A673 (cell line): Measurements from ENCODE around the gene MOSMO. TPM values are rescaled to one million over a fixed set of nuclear protein-coding genes. Genes with fewer than 3 reads are reported as not detected.

Source experiments
- BruUV-seq: library from RNA; stranded (reverse); fragments of 400-500 nt; replicated peaks from 2 replicates; lab custom pipeline; 2021; lab: Mats Ljungman, UMichigan
- CTCF ChIA-PET: fragments of 300-600 bp; sonication (Branson Sonifier 250); formaldehyde crosslinking; loops from one replicate; lab custom pipeline; 2022; ENCODE audit warnings: antibody characterized with exemption; lab: Charles Lee
- POLR2A ChIA-PET: fragments of 300-600 bp; sonication (Branson Sonifier 250); formaldehyde crosslinking; loops from one replicate; lab custom pipeline; 2022; ENCODE audit warnings: antibody characterized with exemption; ENCODE audit not compliant: low non-redundant PET; lab: Charles Lee
- DNase-seq: peaks from one replicate; pipeline ENCODE4 v3.0.0-alpha.2; 2015; ENCODE audit warnings: low spot score
- H3K27ac ChIP-seq: fragments of 200-600 bp; sonication (generic); 2 replicates; pipeline ENCODE4 v1.5.1; 2016; ENCODE audit warnings: mixed run types, low read depth, mild to moderate bottlenecking, mixed read lengths, antibody characterized with exemption, low read length; ENCODE audit not compliant: poor library complexity, severe bottlenecking
- H3K27me3 ChIP-seq: fragments of 200-600 bp; sonication (generic); replicated peaks from 2 replicates; pipeline ENCODE4 v1.6.1; 2017; ENCODE audit warnings: mixed run types, low read depth, mild to moderate bottlenecking, mixed read lengths, antibody characterized with exemption, low read length; ENCODE audit not compliant: insufficient read depth, poor library complexity
- H3K36me3 ChIP-seq: fragments of 200-600 bp; sonication (generic); 2 replicates; pipeline ENCODE4 v1.6.1; 2016; ENCODE audit warnings: mixed run types, mild to moderate bottlenecking, mixed read lengths, antibody characterized with exemption, low read length; ENCODE audit not compliant: insufficient read depth, poor library complexity, severe bottlenecking
- H3K4me1 ChIP-seq: fragments of 200-600 bp; sonication (generic); 2 replicates; pipeline ENCODE4 v1.6.1; 2017; ENCODE audit warnings: mixed run types, mild to moderate bottlenecking, mixed read lengths, antibody characterized with exemption, low read length; ENCODE audit not compliant: insufficient read depth, poor library complexity, severe bottlenecking
- H3K4me3 ChIP-seq: fragments of 200-600 bp; sonication (generic); 2 replicates; pipeline ENCODE4 v1.5.1; 2016; ENCODE audit warnings: low read depth, mixed run types, mild to moderate bottlenecking, mixed read lengths, low read length; ENCODE audit not compliant: poor library complexity, severe bottlenecking
- H3K9me3 ChIP-seq: fragments of 200-600 bp; sonication (generic); 2 replicates; pipeline ENCODE4 v1.6.1; 2016; ENCODE audit warnings: mixed run types, low read depth, mild to moderate bottlenecking, mixed read lengths, antibody characterized with exemption, low read length; ENCODE audit not compliant: poor library complexity, severe bottlenecking
- CTCF ChIP-seq: fragments of 300-800, 200-600 bp; sonication (generic); conservative IDR thresholded peaks from 2 replicates; pipeline ENCODE4 v1.5.1; 2017; ENCODE audit warnings: low read depth, mild to moderate bottlenecking, antibody characterized with exemption, low read length, moderate library complexity, mixed read lengths
- EZH2 ChIP-seq: fragments of 200-600 bp; sonication (generic); IDR thresholded peaks from 2 replicates; pipeline ENCODE4 v1.6.1; 2017; ENCODE audit warnings: borderline replicate concordance, low read depth, mild to moderate bottlenecking, mixed read lengths, antibody characterized with exemption, low read length; ENCODE audit not compliant: poor library complexity, severe bottlenecking
- intact Hi-C: fragments of 100-400 bp; cut with micrococcal nuclease; formaldehyde crosslinking; loops from one replicate; pipeline ENCODE4 v1.10.0; 2022; ENCODE audit not compliant: unreplicated experiment
- total RNA-seq: library from RNA; stranded (reverse); gene quantifications from 2 replicates; pipeline ENCODE4 v1.2.3, GENCODE V29; 2021

The MOSMO gene
- total RNA-seq, 1 experiment from 2014 or later = 14.6 TPM

- BruUV-seq = no TSS peak
- no peak for DNase-seq
- no peaks in the 10 kb centered on the region for H3K9me3 ChIP-seq
- intact Hi-C loops = no loop called here
- no peaks in the 10 kb centered on the region for H3K36me3 ChIP-seq
- ChIA-PET POLR2A (no interaction called here), CTCF (interaction anchor here (6.2 kb wide), 1 partner anchor 76 kb away, joined by 89 read pairs; no protein-coding TSS in a partner anchor)
- H3K27ac ChIP-seq = no peak overlapping the region
- no peak overlapping the region for H3K4me3 ChIP-seq
- no peak for TF ChIP-seq EZH2
- TF ChIP-seq CTCF = no peak
- peaks cover 5% of the 10 kb centered on the region for H3K4me1 ChIP-seq
- H3K27me3 ChIP-seq = no peaks in the 10 kb centered on the region
Observed at GRCh38 chr16:22003195-22003594, 4.7 kb upstream of the MOSMO start.

- intact Hi-C loops = no loop called here
- no peak overlapping the region for H3K27ac ChIP-seq
- ChIA-PET CTCF (interaction anchor here (2.6 kb wide), 1 partner anchor 73 kb away, joined by 10 read pairs; no protein-coding TSS in a partner anchor), POLR2A (no interaction called here)
- DNase-seq = no peak
- H3K27me3 ChIP-seq = no peaks in the 10 kb centered on the region
- no peak for TF ChIP-seq CTCF
- H3K4me1 ChIP-seq = peaks cover 8% of the 10 kb centered on the region
- H3K36me3 ChIP-seq = no peaks in the 10 kb centered on the region
- no TSS peak for BruUV-seq
- H3K4me3 ChIP-seq = no peak overlapping the region
- no peaks in the 10 kb centered on the region for H3K9me3 ChIP-seq
Observed at GRCh38 chr16:22004341-22004740, 3.6 kb upstream of the MOSMO start.

DNA sequence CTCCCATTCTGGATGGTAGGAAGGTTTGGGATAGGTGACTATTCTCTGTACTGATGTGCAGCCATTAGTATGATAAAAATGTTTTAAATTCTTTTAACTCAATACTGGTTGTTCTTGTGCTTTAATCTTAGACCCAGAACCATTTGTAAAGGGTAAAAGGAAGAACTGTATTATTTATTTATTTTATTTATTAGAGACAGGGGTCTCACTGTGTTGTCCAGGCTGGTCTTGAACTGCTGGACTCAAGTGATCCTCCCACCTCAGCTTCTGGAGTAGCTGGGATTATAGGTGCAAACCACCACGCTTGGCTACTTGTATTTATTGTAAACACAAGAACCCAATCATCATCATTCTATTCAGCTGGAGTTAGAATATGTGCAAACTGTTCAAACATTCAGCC lies 2.2 kb upstream of the MOSMO start:
- no peaks in the 10 kb centered on the region for H3K27me3 ChIP-seq
- peaks cover 8% of the 10 kb centered on the region for H3K4me1 ChIP-seq
- no peak overlapping the region for H3K4me3 ChIP-seq
- TF ChIP-seq CTCF (no peak), EZH2 (no peak)
- no peak overlapping the region for H3K27ac ChIP-seq
- BruUV-seq = no TSS peak
- H3K9me3 ChIP-seq = no peaks in the 10 kb centered on the region
- DNase-seq = no peak
- POLR2A ChIA-PET = no interaction called here
- intact Hi-C loops = no loop called here
- H3K36me3 ChIP-seq = no peaks in the 10 kb centered on the region
- CTCF ChIA-PET = interaction anchor here (0.5 to 2.6 kb wide), 3 partner anchors 71 to 1350 kb away, joined by 3 to 10 read pairs (median 5); no protein-coding TSS in a partner anchor
